ENCODE data around the gene SYT1. TPM values are rescaled to one million over a fixed set of nuclear protein-coding genes. Genes with fewer than 3 reads are reported as not detected.

SYT1 gene
- total and polyA plus RNA-seq, 2 donors (not counting 3 experiments of a cell fraction or from before 2014, with no cell fraction given), result 3.2 to 15.3 TPM

DNA sequence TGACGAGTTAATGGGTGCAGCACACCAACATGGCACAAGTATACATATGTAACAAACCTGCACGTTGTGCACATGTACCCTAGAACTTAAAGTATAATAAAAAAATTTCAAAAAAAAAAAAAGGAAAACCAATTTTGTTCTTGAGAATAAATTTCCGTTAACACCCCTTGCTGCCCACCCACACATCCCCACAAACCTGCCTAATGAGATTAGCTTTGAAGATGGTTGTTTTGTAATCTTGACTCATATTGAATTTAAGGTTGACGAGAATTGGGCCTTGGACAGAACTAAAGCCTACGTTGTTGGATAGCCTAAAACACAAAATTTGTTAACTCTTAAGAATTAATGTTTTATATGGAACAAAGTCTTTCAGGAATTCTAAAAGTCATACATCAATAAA is 52.9 kb downstream of the SYT1 start:
- Histone ChIP-seq H4K20me1 (replicated peaks; ENCODE audit: control insufficient read depth, extremely low read depth, insufficient read depth, low read length) (no peaks in the 10 kb centered on the region), H3K27ac (ENCODE audit: insufficient read depth, low read depth, low read length) (no peak overlapping the region), H3K4me2 (ENCODE audit: insufficient read depth, low read length) (no peak overlapping the region), H3K9me3 (replicated peaks; ENCODE audit: control insufficient read depth, insufficient read depth, low read length) (no peaks in the 10 kb centered on the region), H3K4me3 (replicated peaks in 1 of 3; ENCODE audit: insufficient read depth in 1 of 3, low read depth in 1 of 3, low read length in 3 of 3) (no peak overlapping the region), H3K9ac (replicated peaks; ENCODE audit: extremely low read depth, insufficient read depth, low read length) (no peak overlapping the region), H3K9me1 (replicated peaks; ENCODE audit: control insufficient read depth, extremely low read depth, insufficient read depth, low read length) (no peaks in the 10 kb centered on the region), H2AFZ (ENCODE audit: low read depth, low read length) (no peak overlapping the region), H3K36me3 (ENCODE audit: control insufficient read depth in 2 of 2, extremely low read depth in 1 of 2, insufficient read depth in 2 of 2, low read length in 2 of 2) (no peaks in the 10 kb centered on the region), H3K4me1 (ENCODE audit: control insufficient read depth, extremely low read depth, insufficient read depth, low read length) (no peaks in the 10 kb centered on the region), H3K79me2 (ENCODE audit: control insufficient read depth, insufficient read depth, low read length) (no peaks in the 10 kb centered on the region), H3K27me3 (ENCODE audit: control insufficient read depth in 2 of 2, insufficient read depth in 2 of 2, low read length in 2 of 2) (no peaks in the 10 kb centered on the region)
- DNase-seq (ENCODE audit: low read depth, low spot score) (no peak), FAIRE-seq (no peak)
- ChIA-PET POLR2A (no interaction called here), CTCF (interaction anchor here (1.0 kb wide), 1 partner anchor 20 kb away, joined by 3 read pairs; no protein-coding TSS in a partner anchor)
- TF ChIP-seq, protein P1, sequence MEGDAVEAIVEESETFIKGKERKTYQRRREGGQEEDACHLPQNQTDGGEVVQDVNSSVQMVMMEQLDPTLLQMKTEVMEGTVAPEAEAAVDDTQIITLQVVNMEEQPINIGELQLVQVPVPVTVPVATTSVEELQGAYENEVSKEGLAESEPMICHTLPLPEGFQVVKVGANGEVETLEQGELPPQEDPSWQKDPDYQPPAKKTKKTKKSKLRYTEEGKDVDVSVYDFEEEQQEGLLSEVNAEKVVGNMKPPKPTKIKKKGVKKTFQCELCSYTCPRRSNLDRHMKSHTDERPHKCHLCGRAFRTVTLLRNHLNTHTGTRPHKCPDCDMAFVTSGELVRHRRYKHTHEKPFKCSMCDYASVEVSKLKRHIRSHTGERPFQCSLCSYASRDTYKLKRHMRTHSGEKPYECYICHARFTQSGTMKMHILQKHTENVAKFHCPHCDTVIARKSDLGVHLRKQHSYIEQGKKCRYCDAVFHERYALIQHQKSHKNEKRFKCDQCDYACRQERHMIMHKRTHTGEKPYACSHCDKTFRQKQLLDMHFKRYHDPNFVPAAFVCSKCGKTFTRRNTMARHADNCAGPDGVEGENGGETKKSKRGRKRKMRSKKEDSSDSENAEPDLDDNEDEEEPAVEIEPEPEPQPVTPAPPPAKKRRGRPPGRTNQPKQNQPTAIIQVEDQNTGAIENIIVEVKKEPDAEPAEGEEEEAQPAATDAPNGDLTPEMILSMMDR (IDR thresholded peaks at IDR 0.05; ENCODE audit: extremely low read depth in 1 of 2, insufficient read depth in 1 of 2, low read depth in 1 of 2, low read length in 2 of 2), result no peak
- no peak for TF ChIP-seq JUN (IDR thresholded peaks at IDR 0.05; ENCODE audit: borderline replicate concordance, insufficient read depth, insufficient read length, low read depth)
- no peak for TF ChIP-seq MYC (IDR thresholded peaks at IDR 0.05; ENCODE audit: low read depth, low read length)
- TF ChIP-seq FOS (IDR thresholded peaks at IDR 0.05; ENCODE audit: borderline replicate concordance, insufficient read depth, low read length), result no peak
- no peak for TF ChIP-seq MAX (IDR thresholded peaks at IDR 0.05; ENCODE audit: insufficient read depth, insufficient read length)
- no peak for TF ChIP-seq POLR2AphosphoS5 (IDR thresholded peaks at IDR 0.05; ENCODE audit: insufficient read depth, low read depth, low read length)
- TF ChIP-seq POLR2A (IDR thresholded peaks at IDR 0.05; ENCODE audit: low read depth, low read length), result no peak
- TF ChIP-seq EZH2 (IDR thresholded peaks at IDR 0.05; ENCODE audit: borderline replicate concordance, low read depth, low read length, severe bottlenecking), result no peak
- no peak for TF ChIP-seq GATA2 (IDR thresholded peaks at IDR 0.05; ENCODE audit: insufficient read depth, insufficient read length, low read depth, low read length)
- dilution Hi-C loops (cut with MboI; ENCODE audit: extremely low pct_ligation_motif_present, low sequenced_read_pairs), result no loop called here
- intact Hi-C loops (cut with micrococcal nuclease), result no loop called here
- BruUV-seq (replicated peaks), result no TSS peak

Measured in endothelial cell of umbilical vein (primary cell).